ENCODE results near the gene MICAL3. TPM values are rescaled to one million over a fixed set of nuclear protein-coding genes. Genes with fewer than 3 reads are reported as not detected.

Gene MICAL3
- total RNA-seq, 1 donor from 2014 or later: 47.9 TPM

DNA sequence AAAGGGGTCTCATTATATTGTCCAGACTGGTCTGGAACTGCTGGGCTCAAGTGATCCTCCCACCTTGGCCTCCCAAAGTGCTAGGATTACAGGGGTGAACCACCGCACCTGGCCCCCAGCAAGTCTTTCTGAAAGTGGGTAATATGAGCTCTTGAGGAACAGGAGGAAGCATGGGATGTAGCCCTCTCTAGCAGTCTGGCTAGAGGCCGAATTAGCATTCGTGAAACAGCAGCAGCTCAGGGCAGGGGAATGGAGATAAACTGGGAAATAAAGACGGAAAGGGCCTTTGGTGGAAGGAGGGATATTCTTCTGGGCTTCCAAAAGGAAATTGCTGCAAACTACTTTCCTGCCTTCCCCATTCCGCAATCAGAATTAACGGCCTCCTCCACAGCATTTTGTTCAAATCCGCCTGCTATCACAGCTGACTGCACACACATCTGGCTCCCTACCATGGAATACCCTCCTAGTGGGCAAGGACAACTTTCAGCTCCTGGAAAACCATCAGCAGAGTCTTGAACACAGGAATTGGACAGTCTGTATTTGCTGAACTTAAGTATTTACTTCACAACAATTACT lies 44.3 kb downstream of the MICAL3 start:
- Mint-ChIP-seq H3K9me3 (ENCODE audit: unreplicated experiment) (no peaks in the 10 kb centered on the region), H3K27me3 (ENCODE audit: unreplicated experiment) (no peaks in the 10 kb centered on the region), H3K4me1 (ENCODE audit: unreplicated experiment) (peaks cover 49% of the 10 kb centered on the region), H3K4me3 (ENCODE audit: unreplicated experiment) (no peak overlapping the region), H3K27ac (ENCODE audit: unreplicated experiment) (peak overlapping the region; percentile 19), H3K36me3 (ENCODE audit: unreplicated experiment) (no peaks in the 10 kb centered on the region)
- TF ChIP-seq, protein P1, sequence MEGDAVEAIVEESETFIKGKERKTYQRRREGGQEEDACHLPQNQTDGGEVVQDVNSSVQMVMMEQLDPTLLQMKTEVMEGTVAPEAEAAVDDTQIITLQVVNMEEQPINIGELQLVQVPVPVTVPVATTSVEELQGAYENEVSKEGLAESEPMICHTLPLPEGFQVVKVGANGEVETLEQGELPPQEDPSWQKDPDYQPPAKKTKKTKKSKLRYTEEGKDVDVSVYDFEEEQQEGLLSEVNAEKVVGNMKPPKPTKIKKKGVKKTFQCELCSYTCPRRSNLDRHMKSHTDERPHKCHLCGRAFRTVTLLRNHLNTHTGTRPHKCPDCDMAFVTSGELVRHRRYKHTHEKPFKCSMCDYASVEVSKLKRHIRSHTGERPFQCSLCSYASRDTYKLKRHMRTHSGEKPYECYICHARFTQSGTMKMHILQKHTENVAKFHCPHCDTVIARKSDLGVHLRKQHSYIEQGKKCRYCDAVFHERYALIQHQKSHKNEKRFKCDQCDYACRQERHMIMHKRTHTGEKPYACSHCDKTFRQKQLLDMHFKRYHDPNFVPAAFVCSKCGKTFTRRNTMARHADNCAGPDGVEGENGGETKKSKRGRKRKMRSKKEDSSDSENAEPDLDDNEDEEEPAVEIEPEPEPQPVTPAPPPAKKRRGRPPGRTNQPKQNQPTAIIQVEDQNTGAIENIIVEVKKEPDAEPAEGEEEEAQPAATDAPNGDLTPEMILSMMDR (IDR thresholded peaks at IDR 0.05): no peak
- DNase-seq (ENCODE audit: extremely low spot score, unreplicated experiment): no peak

DNA sequence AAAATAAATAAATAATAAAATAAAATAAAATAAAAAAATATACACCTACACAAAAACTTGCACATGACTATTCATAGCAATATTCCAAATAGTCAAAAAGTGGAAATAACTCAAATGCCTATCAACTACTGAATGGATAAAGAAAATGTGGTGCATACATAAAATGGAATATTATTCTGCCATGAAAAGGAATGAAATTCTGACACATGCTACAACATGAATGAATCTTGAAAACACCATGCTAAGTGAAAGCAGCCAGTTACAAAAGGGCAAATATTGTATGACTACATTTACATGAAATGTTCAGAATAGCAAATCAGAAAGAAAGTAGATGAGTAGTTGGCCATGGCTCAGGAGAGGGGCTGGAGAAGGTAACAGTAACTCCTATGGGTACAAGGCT lies 46.3 kb downstream of the MICAL3 start:
- Mint-ChIP-seq H3K27ac (ENCODE audit: unreplicated experiment) (no peak overlapping the region), H3K36me3 (ENCODE audit: unreplicated experiment) (no peaks in the 10 kb centered on the region), H3K27me3 (ENCODE audit: unreplicated experiment) (no peaks in the 10 kb centered on the region), H3K4me3 (ENCODE audit: unreplicated experiment) (no peak overlapping the region), H3K9me3 (ENCODE audit: unreplicated experiment) (no peaks in the 10 kb centered on the region), H3K4me1 (ENCODE audit: unreplicated experiment) (peaks cover 46% of the 10 kb centered on the region)
- TF ChIP-seq, protein P1 (IDR thresholded peaks at IDR 0.05): no peak
- no peak for DNase-seq (ENCODE audit: extremely low spot score, unreplicated experiment)

DNA sequence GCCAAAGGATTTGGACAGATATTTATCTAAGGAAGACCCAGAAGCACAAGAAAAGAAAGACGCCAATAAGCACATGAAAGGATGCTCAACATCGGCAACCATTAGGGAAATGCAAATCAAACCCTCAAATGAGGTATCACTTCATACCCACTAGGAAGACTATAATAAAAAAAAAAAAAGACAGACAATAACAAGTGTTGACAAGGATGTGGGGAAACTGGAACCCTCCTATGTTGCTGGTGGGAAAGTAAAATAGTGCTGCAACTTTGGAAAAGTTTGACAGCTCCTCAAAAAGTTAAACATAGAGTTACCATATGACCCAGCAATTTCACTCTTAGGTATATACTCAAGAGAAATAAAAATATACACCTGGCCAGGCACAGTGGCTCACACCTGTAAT lies 47.0 kb downstream of the MICAL3 start:
- H3K27ac Mint-ChIP-seq (ENCODE audit: unreplicated experiment): no peak overlapping the region
- no peak for DNase-seq (ENCODE audit: extremely low spot score, unreplicated experiment)
- no peaks in the 10 kb centered on the region for H3K36me3 Mint-ChIP-seq (ENCODE audit: unreplicated experiment)
- peaks cover 47% of the 10 kb centered on the region for H3K4me1 Mint-ChIP-seq (ENCODE audit: unreplicated experiment)
- no peaks in the 10 kb centered on the region for H3K9me3 Mint-ChIP-seq (ENCODE audit: unreplicated experiment)
- H3K4me3 Mint-ChIP-seq (ENCODE audit: unreplicated experiment): no peak overlapping the region
- TF ChIP-seq, protein P1 (IDR thresholded peaks at IDR 0.05): no peak
- no peaks in the 10 kb centered on the region for H3K27me3 Mint-ChIP-seq (ENCODE audit: unreplicated experiment)

DNA sequence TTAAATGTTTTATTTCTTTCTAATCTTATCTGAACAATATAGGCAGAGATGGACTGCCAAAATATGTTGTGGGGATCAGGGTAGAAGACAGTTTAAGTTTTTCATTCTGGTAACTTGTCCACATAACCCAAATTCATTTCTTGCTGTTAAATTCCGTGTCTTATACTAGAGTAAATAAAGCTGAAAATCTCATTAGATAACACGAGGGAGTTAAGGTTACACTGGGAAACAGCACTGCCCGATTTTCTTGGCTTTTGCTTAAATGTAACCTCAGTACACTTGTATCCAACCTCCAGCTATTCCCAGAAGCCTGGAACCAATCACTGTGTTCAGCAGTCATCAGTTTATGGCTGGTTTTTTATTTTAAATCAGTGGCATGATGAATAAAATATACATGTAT lies 48.2 kb downstream of the MICAL3 start:
- H3K27me3 Mint-ChIP-seq (ENCODE audit: unreplicated experiment): no peaks in the 10 kb centered on the region
- H3K4me1 Mint-ChIP-seq (ENCODE audit: unreplicated experiment): peaks cover 51% of the 10 kb centered on the region
- H3K36me3 Mint-ChIP-seq (ENCODE audit: unreplicated experiment): no peaks in the 10 kb centered on the region
- H3K4me3 Mint-ChIP-seq (ENCODE audit: unreplicated experiment): no peak overlapping the region
- no peaks in the 10 kb centered on the region for H3K9me3 Mint-ChIP-seq (ENCODE audit: unreplicated experiment)
- TF ChIP-seq, protein P1 (IDR thresholded peaks at IDR 0.05): no peak
- no peak overlapping the region for H3K27ac Mint-ChIP-seq (ENCODE audit: unreplicated experiment)
- DNase-seq (ENCODE audit: extremely low spot score, unreplicated experiment): no peak

DNA sequence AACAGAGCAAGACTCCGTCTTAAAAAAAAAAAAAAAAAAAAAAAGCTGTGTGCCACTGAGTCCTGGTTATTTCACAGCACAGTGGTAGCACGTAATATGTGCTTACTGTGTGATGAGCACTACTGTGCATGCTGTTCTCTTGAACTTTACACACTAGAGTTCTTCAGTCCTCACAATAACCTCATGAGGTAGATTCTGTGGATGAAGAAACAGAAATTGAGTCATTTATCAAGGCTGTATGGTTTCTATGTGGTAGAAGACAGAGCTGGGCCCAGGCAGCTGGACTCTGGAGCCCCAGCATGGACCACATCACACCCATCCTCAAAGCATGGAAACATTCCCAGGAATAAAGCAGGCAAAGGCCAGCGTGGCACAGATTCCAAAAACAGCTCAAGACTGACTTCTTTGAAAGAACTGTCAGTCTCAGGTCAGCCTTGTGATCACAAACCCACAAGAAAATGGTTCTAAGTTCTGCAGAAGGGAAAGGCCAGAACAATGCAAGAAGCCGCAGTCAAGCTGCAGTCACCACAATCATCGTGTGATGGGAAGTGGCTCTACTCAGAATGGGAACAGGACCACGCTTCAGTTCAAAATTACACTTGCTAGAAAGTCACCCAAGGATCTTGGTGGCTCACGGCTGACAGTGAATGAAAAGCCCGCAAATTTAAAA lies 49.5 kb downstream of the MICAL3 start:
- Mint-ChIP-seq H3K36me3 (ENCODE audit: unreplicated experiment) (no peaks in the 10 kb centered on the region), H3K27ac (ENCODE audit: unreplicated experiment) (peak overlapping the region; percentile 29), H3K27me3 (ENCODE audit: unreplicated experiment) (no peaks in the 10 kb centered on the region), H3K9me3 (ENCODE audit: unreplicated experiment) (no peaks in the 10 kb centered on the region), H3K4me1 (ENCODE audit: unreplicated experiment) (peaks cover 51% of the 10 kb centered on the region), H3K4me3 (ENCODE audit: unreplicated experiment) (no peak overlapping the region)
- no peak for DNase-seq (ENCODE audit: extremely low spot score, unreplicated experiment)
- TF ChIP-seq, protein P1 (IDR thresholded peaks at IDR 0.05): no peak

All from osteocyte (in vitro differentiated cells).